CD4-positive, alpha-beta T cell treated with Interleukin-15 for 4 hours (primary cell): ENCODE results near the gene MAN2A1.
"Not testable (repeated sequence)": the region's sequence is repeated elsewhere in the genome, so short reads cannot be mapped to it uniquely, and the experiment has no call there.

Experiments
- DNase-seq: peaks from one replicate; pipeline ENCODE4 v3.0.0-alpha.2; 2020; ENCODE audit warnings: low spot score

Gene MAN2A1

GRCh38 chr5:109756543-109757185 is 66.9 kb downstream of the MAN2A1 start:
- no peak for DNase-seq

- no peak for DNase-seq
These were observed 67.8 kb downstream of the MAN2A1 start for GRCh38 chr5:109757490-109757889.

GRCh38 chr5:109759306-109759705 is 69.6 kb downstream of the MAN2A1 start:
- DNase-seq, result no peak

GRCh38 chr5:109760130-109760529 is 70.4 kb downstream of the MAN2A1 start:
- not testable (repeated sequence) for DNase-seq

DNA sequence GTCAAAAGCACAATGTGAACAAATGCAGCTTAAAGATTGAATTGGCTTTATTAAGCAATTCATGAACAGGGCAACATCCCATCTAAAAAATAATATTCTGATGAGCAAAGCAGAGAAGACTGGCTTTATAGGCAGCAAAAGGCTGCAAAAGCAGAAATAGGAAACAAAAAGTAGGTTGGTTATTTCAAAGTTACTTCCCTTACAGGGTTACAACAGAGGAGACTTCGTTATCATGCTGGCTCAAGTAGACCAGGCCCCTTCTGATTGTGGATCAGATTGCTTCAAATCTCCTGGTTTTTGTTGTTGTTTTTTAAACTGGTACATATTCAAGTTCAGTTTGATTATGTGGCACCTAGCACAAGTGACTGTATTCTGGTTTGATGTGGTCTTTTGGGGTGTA is 73.1 kb downstream of the MAN2A1 start:
- DNase-seq, result no peak

DNA sequence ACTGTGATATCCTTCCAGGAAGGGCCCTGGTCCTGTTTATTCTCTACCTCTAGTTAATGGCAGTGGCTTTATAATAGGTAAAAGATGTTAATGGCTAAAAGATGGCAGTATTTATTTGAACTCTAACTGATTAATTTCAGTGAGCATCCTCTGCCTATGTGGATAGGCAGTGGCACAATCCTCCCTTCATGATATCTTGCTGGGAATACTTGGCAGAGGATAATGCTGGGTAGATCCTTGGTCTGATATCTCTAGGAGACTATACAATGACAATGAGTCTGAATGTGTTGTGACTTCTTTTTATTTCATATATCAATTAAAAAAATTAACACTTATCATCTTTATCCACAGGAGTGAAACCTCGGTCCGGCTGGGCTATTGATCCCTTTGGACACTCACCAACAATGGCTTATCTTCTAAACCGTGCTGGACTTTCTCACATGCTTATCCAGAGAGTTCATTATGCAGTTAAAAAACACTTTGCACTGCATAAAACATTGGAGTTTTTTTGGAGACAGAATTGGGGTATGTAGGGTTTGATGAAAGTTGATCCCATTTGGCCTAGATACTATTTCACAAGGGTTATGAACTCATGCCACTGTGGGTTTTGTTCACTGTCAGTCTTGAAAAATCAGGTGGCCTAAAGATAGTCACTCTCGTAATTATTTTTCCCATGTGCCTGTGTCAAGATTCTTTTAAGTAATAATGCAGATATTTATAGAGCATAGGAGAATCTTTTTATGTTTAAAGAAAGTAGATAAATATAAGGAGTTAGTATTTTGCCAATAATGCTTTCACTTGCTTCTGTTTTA is 77.7 kb downstream of the MAN2A1 start:
- no peak for DNase-seq

- no peak for DNase-seq
These were observed 78.3 kb downstream of the MAN2A1 start for GRCh38 chr5:109767997-109768396.

DNA sequence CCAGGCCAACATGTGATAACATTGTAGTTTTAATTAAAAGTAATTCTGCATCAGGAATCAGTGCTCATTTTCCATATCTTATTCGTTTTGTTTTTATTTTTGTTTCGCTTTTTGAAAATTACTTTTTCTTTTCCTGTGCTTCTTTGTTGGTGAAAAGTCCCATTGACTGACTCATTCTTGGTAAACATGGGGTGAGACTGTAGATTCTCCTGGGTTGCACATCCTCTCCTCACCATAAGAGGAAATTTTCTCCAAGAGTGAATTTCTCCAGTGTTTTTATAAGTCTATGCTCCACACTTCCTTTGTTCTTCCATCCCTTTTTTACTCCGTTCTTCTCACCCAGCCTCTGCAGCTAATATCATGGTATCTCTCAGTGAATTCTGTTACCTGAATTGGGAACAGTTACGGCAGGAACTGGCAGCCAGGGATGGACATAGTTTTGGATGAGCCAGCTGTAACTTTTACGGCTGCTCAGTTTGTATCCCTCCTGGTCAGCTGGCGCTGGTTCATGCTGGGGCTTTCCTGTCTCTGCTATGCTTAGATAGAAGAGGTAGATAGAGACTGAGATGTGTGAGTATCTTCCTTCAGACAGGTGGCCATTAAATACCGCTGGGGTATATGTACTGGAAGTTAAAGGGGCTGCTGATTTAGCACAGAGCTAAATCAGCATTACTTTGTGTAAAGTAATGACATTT is 80.0 kb downstream of the MAN2A1 start:
- no peak for DNase-seq

DNA sequence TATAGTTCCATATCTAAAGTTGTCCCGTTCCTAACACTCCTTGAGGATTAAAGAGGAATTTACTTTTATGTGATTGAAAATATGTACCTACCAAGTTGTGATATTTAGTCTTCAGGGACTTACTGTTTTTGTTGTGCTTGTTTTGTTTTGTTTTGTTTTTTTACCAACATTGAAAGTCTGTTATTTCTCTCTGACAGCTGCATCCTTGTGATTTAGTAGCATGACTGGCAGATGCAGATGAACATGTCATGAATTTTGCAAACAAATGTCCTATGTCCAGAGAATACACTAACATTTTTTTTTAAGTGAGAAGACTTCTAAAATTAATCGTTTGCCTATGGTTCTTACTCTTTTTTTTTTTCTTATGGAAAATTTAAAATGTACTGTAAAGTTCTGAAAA is 85.4 kb downstream of the MAN2A1 start:
- DNase-seq, result no peak

GRCh38 chr5:109779036-109779735 is 89.5 kb downstream of the MAN2A1 start:
- DNase-seq, result no peak

DNA sequence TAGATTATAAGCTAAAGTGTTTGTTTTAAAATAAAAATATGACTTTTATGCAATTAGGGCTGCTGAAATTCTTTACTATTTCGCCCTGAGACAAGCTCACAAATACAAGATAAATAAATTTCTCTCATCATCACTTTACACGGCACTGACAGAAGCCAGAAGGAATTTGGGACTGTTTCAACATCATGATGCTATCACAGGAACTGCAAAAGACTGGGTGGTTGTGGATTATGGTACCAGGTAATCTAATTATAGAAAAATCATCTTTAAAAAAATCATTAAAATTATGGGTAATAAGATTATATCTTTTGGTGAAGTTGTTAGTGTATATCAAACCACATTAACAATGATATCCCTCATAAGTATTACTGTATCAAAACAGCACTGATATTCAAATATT is 95.0 kb downstream of the MAN2A1 start:
- DNase-seq, result no peak

DNA sequence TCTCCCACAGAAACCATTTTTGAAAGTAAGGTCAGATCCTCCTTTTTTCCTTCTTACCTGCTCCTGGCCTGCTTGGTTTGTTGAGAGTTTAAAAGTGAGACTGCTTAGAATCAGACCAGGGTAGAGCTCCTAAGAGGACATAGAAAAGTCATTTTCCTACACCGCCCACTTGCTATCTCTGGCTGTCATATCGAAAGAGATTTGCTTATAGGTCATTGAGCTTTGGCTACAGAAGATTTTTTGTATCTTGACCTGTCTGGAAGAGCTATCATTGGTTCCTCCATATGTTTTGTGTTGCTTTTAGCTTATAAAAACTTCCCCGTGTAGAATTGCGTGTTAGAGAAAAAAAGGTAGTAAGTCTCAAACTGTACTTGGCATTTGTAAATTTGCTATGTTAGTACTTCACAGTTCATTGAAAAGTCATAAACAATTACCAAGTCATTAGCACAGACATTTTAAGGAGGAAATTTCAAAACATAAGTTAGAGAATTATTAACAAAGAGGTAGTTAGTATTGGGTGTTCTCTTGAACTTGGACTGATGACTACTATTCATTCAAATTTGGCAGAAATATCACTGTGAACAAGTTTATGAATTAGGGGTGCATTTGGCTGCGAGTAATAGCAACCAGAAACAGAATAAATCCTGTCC is 96.6 kb downstream of the MAN2A1 start:
- DNase-seq, result no peak

GRCh38 chr5:109788596-109788995 is 98.9 kb downstream of the MAN2A1 start:
- no peak for DNase-seq

DNA sequence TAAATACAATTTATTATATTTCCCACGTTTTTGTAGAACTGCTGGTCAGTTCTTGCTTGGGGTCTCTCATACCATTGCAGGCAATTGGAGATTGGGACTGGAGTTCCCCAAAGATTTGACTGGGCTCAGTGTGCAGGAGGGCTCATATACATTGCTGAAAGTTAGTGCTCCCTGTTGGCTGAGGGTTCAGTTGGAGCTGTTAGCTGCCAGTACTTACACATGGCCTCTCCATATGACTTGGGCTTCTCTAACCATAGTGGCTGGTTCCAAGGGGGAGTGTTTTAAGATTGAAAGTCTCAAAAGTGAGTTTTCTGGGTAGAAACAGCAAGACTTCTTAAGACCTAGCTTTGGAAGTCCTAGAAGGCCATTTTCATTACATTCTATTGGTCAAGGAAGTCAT is 102.9 kb downstream of the MAN2A1 start:
- no peak for DNase-seq

- no peak for DNase-seq
These were observed 114.1 kb downstream of the MAN2A1 start for GRCh38 chr5:109803854-109804253.

DNA sequence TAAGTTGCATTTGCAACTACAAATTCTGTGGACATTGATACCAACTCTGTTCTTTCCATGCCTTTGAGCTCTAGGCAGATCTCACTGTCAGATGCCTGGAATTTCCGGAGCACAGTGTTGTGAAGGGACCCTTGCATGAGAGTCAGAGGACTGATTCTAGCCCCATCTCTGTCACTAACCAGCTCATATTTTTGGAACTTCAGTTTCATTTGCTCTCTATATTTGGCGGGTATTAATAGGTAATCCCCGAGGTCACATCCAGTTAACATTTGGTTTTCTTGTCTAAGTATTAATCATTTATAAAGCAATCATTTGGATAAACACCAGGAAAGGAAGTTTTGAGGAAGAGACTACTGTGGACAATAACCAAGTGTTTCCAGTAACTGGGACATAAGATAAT is 115.7 kb downstream of the MAN2A1 start:
- no peak for DNase-seq

DNA sequence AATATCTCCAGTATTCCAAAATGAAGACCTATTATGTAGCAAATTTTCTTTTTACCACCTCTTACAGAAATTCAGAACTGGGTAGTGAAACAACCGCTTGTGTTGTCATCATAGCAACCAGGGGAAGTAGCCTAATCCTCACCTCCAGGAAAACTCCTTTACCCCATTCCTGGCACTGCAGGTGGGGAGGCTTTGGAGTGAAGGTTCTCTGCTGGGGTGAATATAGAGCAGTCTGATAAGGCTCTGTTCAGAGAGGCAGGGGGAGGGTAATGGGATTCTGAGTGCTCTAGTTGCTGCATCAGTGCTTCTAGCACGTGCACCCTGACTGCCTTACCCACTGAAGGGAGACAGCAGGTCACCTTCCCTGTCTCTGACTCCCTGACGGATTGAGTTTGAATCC is 116.2 kb downstream of the MAN2A1 start:
- DNase-seq, result no peak

DNA sequence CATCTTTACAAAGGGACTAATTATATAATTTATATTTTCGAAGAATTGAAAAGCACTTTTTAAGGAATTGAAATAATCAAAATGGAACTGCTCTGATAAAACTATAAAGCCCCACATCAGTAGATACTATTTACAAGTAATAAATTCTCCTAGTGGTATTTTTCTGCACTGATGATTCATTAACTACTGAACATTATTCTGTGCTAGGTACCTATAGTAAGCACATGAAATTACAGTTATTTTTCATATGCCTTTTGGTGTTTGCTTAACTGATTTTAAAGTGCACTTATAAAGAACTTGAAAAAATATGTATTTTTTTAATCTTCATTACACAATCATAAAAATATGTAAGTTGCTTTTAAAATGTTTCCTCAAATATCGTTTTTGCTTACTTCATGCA is 123.0 kb downstream of the MAN2A1 start:
- DNase-seq, result no peak

GRCh38 chr5:109816732-109817131 is 127.0 kb downstream of the MAN2A1 start:
- no peak for DNase-seq

DNA sequence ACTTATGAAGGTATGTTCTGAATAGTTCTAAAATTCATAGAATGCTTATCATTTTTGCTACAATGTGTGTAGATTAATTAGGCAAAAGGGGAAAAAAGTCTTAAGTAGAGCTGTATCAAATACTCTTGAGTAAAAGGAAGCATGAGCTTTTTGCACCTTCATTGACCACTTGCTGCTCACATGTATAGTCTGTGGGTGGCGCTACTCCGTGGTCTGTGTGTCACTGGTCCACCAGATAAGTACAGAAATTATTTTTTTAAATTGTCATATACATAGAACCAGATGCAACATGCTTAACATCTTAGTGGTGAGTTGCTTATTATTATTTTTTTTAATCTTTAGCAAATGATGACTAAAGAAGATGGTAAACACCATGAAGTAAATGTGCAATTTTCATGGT is 130.2 kb downstream of the MAN2A1 start:
- DNase-seq, result no peak

GRCh38 chr5:109823597-109823996 is 133.9 kb downstream of the MAN2A1 start:
- DNase-seq, result no peak

- no peak for DNase-seq
These were observed 135.7 kb downstream of the MAN2A1 start for GRCh38 chr5:109825450-109825849.
